Erythroblast (primary cell): ENCODE data around the gene KCNT2.

ENCODE experiments used
- DNase-seq, 2 experiments: peaks; one replicate each; lab custom pipeline; 2025; lab: John Stamatoyannopoulos, UW
- GATA1 ChIP-seq: IDR thresholded peaks from 2 replicates; pipeline ENCODE4 v1.6.1; 2011; ENCODE audit warnings: low read depth, mild to moderate bottlenecking, control low read depth, low read length, moderate library complexity
- POLR2A ChIP-seq: IDR thresholded peaks from 2 replicates; pipeline ENCODE4 v1.6.1; 2011; ENCODE audit warnings: mild to moderate bottlenecking, low read length

KCNT2 gene

GRCh38 chr1:196438329-196438728 lies 169.9 kb downstream of the KCNT2 start:
- DNase-seq: no peak
- TF ChIP-seq POLR2A (no peak), GATA1 (no peak)

GRCh38 chr1:196437671-196438070 lies 170.6 kb downstream of the KCNT2 start:
- no peak for DNase-seq
- no peak for TF ChIP-seq POLR2A
- TF ChIP-seq GATA1: no peak

- DNase-seq: no peak
- TF ChIP-seq GATA1 (no peak), POLR2A (no peak)
These were observed 175.2 kb downstream of the KCNT2 start for GRCh38 chr1:196433000-196433399.

GRCh38 chr1:196427976-196428734 lies 180.1 kb downstream of the KCNT2 start:
- TF ChIP-seq GATA1 (no peak), POLR2A (no peak)
- DNase-seq: no peak

GRCh38 chr1:196425513-196425912 lies 182.7 kb downstream of the KCNT2 start:
- TF ChIP-seq POLR2A (no peak), GATA1 (no peak)
- DNase-seq: no peak

- DNase-seq: no peak
- no peak for TF ChIP-seq POLR2A
- TF ChIP-seq GATA1: no peak
These were observed 184.6 kb downstream of the KCNT2 start for GRCh38 chr1:196423612-196424011.

GRCh38 chr1:196418772-196419171 lies 189.5 kb downstream of the KCNT2 start:
- TF ChIP-seq POLR2A: no peak
- TF ChIP-seq GATA1: no peak
- DNase-seq: no peak

- no peak for DNase-seq
- no peak for TF ChIP-seq GATA1
- TF ChIP-seq POLR2A: no peak
These were observed 192.3 kb downstream of the KCNT2 start for GRCh38 chr1:196415978-196416377.

GRCh38 chr1:196412326-196412725 lies 195.9 kb downstream of the KCNT2 start:
- TF ChIP-seq GATA1 (no peak), POLR2A (no peak)
- DNase-seq: peak in 1 of 2 experiments; percentile 2

- no peak for TF ChIP-seq POLR2A
- TF ChIP-seq GATA1: no peak
- no peak for DNase-seq
These were observed 197.5 kb downstream of the KCNT2 start for GRCh38 chr1:196410768-196411167.

- TF ChIP-seq GATA1: no peak
- no peak for TF ChIP-seq POLR2A
- no peak for DNase-seq
These were observed 198.7 kb downstream of the KCNT2 start for GRCh38 chr1:196409586-196409985.

- TF ChIP-seq GATA1 (no peak), POLR2A (no peak)
- DNase-seq: no peak
These were observed 200.7 kb downstream of the KCNT2 start for GRCh38 chr1:196407358-196408051.

GRCh38 chr1:196405839-196406238 lies 202.4 kb downstream of the KCNT2 start:
- no peak for TF ChIP-seq POLR2A
- no peak for TF ChIP-seq GATA1
- no peak for DNase-seq
